K562 (cell line): ENCODE data around the gene CHCHD10. TPM values are rescaled to one million over a fixed set of nuclear protein-coding genes. Genes with fewer than 3 reads are reported as not detected.

Experiments used
- ATAC-seq: fragments of 200-7000 bp; cut with Tn5 transposase; 3 replicates; pipeline ENCODE4 v1.9.1; 2020; ENCODE audit warnings: moderate library complexity
- BruUV-seq: library from RNA; stranded (reverse); fragments of 400-500 nt; replicated peaks from 2 replicates; lab custom pipeline; 2021; lab: Mats Ljungman, UMichigan
- CTCF ChIA-PET: fragments of 300-600 bp; formaldehyde crosslinking; extraction: SDS; loops from one replicate; lab custom pipeline; 2021; ENCODE audit warnings: low intra/inter-chr PET ratio; lab: Yijun Ruan, JAX
- POLR2A ChIA-PET: fragments of 300-600, 350-650 bp; sonication (Branson Sonifier 250); formaldehyde crosslinking; extraction: SDS; loops from one replicate; lab custom pipeline; 2021; ENCODE audit warnings: antibody characterized with exemption, inconsistent platforms; lab: Yijun Ruan, JAX
- DNase-seq, 4 experiments: peaks; one replicate each; pipeline versions ENCODE4 v3.0.0 to v3.0.0-alpha.2; 2011 to 2018; ENCODE audit warnings: low spot score in 3 of 4, mixed read lengths in 3 of 4; ENCODE audit errors: extremely low read depth in 1 of 4
- FAIRE-seq: peaks from 2 replicates; lab custom pipeline; 2011; peaks lifted over from hg19 to GRCh38; lab: Jason Lieb, UNC
- H2AFZ ChIP-seq: 2 replicates; pipeline ENCODE4 v1.6.0; 2011; ENCODE audit warnings: low read depth, low read length, control low read depth, inconsistent platforms
- H3K27ac ChIP-seq: fragments of 200-600 bp; 3 replicates; pipeline ENCODE4 v1.8.0; 2011; ENCODE audit warnings: low read depth, mild to moderate bottlenecking, control low read depth, inconsistent platforms, low read length, moderate library complexity, mixed read lengths; ENCODE audit errors: extremely low read depth
- H3K27me3 ChIP-seq, 2 experiments: fragments of 300-600 bp in 1 of 2; 2 replicates in 1 of 2; 3 replicates in 1 of 2; pipeline versions ENCODE4 v1.6.0 to v1.8.0; 2011; ENCODE audit warnings: inconsistent platforms in 2 of 2, low read length in 2 of 2, mild to moderate bottlenecking in 1 of 2, mixed read lengths in 1 of 2, moderate library complexity in 1 of 2; ENCODE audit not compliant: control insufficient read depth in 2 of 2, insufficient read depth in 2 of 2
- H3K36me3 ChIP-seq: fragments of 300-600 bp; 3 replicates; pipeline ENCODE4 v1.8.0; 2011; ENCODE audit warnings: mild to moderate bottlenecking, low read length, inconsistent platforms; ENCODE audit not compliant: control insufficient read depth, insufficient read depth
- H3K4me1 ChIP-seq, 2 experiments: fragments of 200-600 bp in 1 of 2; replicated peaks in 1 of 2; 2 replicates in 1 of 2; 3 replicates in 1 of 2; pipeline versions ENCODE4 v1.5.1 to v1.8.0; 2011; ENCODE audit warnings: inconsistent platforms in 2 of 2, low read length in 2 of 2, mild to moderate bottlenecking in 1 of 2, mixed read lengths in 1 of 2, moderate library complexity in 1 of 2; ENCODE audit not compliant: control insufficient read depth in 2 of 2, insufficient read depth in 2 of 2
- H3K4me2 ChIP-seq: 2 replicates; pipeline ENCODE4 v1.6.1; 2011; ENCODE audit warnings: low read length, control low read depth, inconsistent platforms, mixed read lengths; ENCODE audit not compliant: insufficient read depth
- H3K4me3 ChIP-seq: fragments of 200-600 bp; sonication (generic), shearing (Covaris generic); 2 replicates; pipeline ENCODE4 v1.5.1; 2016; ENCODE audit warnings: control low read depth, inconsistent platforms
- H3K79me2 ChIP-seq: fragments of 200-600 bp; 3 replicates; pipeline ENCODE4 v1.8.0; 2011; ENCODE audit warnings: low read length, inconsistent platforms; ENCODE audit not compliant: control insufficient read depth, insufficient read depth
- H3K9ac ChIP-seq, 2 experiments: 2 replicates each; pipeline versions ENCODE4 v1.6.0 to v1.6.1; 2011; ENCODE audit warnings: low read depth in 2 of 2, low read length in 2 of 2, control low read depth in 1 of 2, inconsistent platforms in 1 of 2, mild to moderate bottlenecking in 1 of 2, mixed read lengths in 1 of 2; ENCODE audit not compliant: insufficient read depth in 1 of 2
- H3K9me1 ChIP-seq: one replicate; pipeline ENCODE4 v1.6.0; 2011; ENCODE audit warnings: inconsistent platforms, mild to moderate bottlenecking, low read length, moderate library complexity; ENCODE audit not compliant: control insufficient read depth, insufficient read depth
- H3K9me3 ChIP-seq: replicated peaks from 2 replicates; pipeline ENCODE4 v1.5.1; 2011; ENCODE audit warnings: low read depth, low read length, inconsistent platforms; ENCODE audit not compliant: control insufficient read depth, insufficient read depth
- H4K20me1 ChIP-seq: replicated peaks from 2 replicates; pipeline ENCODE4 v1.6.1; 2011; ENCODE audit warnings: low read length, inconsistent platforms, mixed read lengths; ENCODE audit not compliant: control insufficient read depth, insufficient read depth
- NFIC ChIP-seq: fragments of 450-650 bp; IDR thresholded peaks from 2 replicates; pipeline ENCODE4 v1.6.1; 2017; ENCODE audit warnings: mild to moderate bottlenecking, inconsistent platforms
- WGBS: fragments of 100-300 bp; shearing (Covaris generic); methylation state at CpG from one replicate; pipeline ENCODE4 v1.1.6; 2016; ENCODE audit warnings: low coverage, mixed read lengths; ENCODE audit not compliant: insufficient coverage; ENCODE audit errors: missing lambda C conversion rate; 5-methylcytosine and 5-hydroxymethylcytosine counted together
- in situ Hi-C: fragments of 300-500 bp; cut with MboI; formaldehyde crosslinking; loops from 4 replicates; pipeline ENCODE4 v1.15.0; 2018; ENCODE audit warnings: inconsistent platforms, mixed read lengths
- intact Hi-C: fragments of 100-400 bp; cut with micrococcal nuclease; formaldehyde crosslinking; loops from 2 replicates; pipeline ENCODE4 v1.14.2; 2022
- polyA plus RNA-seq, 8 experiments: library from polyadenylated mRNA; depleted of rRNA in 4 of 8; stranded (reverse) in 5 of 8; unstranded in 3 of 8; fragments of >200 nt; fragmentation: Nextera tagmentation in 2 of 8; fragmentation: Illumina TruSeq in 1 of 8; extraction: Ambion mirVana in 2 of 8; extraction: Trizol in 1 of 8; gene quantifications; 2 replicates each; pipeline versions ENCODE4 v1.2.1 to v1.2.3, GENCODE V29; 2011 to 2014; ENCODE audit warnings: inconsistent platforms in 1 of 8, missing spikeins in 1 of 8
- total RNA-seq, 7 experiments: library from RNA; depleted of rRNA in 6 of 7; stranded (reverse); fragments of >200 nt in 6 of 7; fragmentation: Illumina TruSeq in 2 of 7; extraction: Trizol in 2 of 7; gene quantifications; 2 replicates each; pipeline versions ENCODE4 v1.2.1 to v1.2.3, GENCODE V29; 2011 to 2021; ENCODE audit warnings: low replicate concordance in 1 of 7
- TF ChIP-seq, protein P1 (sequence below): fragments of 200-800 bp; sonication (Bioruptor generic); IDR thresholded peaks from 2 replicates; pipeline ENCODE4 v1.6.1; 2016; ENCODE audit warnings: missing genetic modification characterization, missing compliant biosample characterization

CHCHD10 gene
- total and polyA plus RNA-seq, 9 of the 15 experiments (the other 6 are each of a cell fraction or from before 2014, with no cell fraction given): 15.2 to 292 (median 102) TPM

DNA sequence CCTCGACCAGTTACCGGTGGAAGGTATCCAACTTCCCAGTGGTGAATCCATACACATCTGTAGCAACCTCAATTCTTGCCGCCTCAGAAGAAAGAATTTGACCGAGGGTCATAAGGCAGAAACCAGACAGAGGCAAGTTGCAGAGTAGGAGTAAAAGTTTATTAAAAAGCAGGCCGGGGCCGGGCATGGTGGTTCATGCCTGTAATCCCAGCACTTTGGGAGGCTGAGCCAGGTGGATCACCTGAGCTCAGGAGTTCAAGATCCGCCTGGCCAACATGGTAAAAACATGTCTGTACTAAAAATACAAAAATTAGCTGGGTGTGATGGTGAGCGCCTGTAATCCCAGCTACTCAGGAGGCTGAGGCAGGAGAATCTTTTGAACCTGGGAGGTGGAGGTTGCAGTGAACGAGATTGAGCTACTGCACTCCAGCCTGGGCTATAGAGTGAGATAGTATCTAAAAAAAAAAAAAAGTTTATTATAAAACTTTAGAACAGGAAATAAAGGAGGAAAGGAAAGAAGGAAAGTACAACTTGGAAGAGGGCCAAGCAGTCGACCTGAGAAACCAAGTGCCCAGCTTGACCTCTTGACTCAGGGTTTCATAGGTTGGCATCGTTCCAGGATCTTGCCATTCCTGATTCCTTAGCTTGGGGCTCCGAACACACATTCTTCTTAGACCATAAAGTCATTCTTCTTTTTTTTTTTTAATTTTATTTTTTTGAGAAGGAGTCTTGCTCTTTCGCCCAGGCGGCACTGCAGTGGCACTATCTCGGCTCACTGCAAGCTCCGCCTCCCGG lies 49.2 kb downstream of the CHCHD10 start:
- WGBS: 76% methylated on average over 9 of the region's 17 CpGs
- CTCF ChIA-PET: no interaction called here

More for the DNA sequence above, 49.2 kb downstream of the CHCHD10 start:
- DNase-seq (no peak), ATAC-seq (no peak), FAIRE-seq (no peak)
- Histone ChIP-seq H3K4me3 (no peak overlapping the region), H3K4me2 (no peak overlapping the region), H3K4me1 (peaks cover 6 to 25% of the 10 kb centered on the region in 2 experiments; a peak in 4 of 5 replicates), H4K20me1 (no peaks in the 10 kb centered on the region), H3K27me3 (no peaks in the 10 kb centered on the region)
- POLR2A ChIA-PET: no interaction called here
- intact Hi-C loops: no loop called here
- peak; percentile 74 for TF ChIP-seq NFIC
- TF ChIP-seq, protein P1, sequence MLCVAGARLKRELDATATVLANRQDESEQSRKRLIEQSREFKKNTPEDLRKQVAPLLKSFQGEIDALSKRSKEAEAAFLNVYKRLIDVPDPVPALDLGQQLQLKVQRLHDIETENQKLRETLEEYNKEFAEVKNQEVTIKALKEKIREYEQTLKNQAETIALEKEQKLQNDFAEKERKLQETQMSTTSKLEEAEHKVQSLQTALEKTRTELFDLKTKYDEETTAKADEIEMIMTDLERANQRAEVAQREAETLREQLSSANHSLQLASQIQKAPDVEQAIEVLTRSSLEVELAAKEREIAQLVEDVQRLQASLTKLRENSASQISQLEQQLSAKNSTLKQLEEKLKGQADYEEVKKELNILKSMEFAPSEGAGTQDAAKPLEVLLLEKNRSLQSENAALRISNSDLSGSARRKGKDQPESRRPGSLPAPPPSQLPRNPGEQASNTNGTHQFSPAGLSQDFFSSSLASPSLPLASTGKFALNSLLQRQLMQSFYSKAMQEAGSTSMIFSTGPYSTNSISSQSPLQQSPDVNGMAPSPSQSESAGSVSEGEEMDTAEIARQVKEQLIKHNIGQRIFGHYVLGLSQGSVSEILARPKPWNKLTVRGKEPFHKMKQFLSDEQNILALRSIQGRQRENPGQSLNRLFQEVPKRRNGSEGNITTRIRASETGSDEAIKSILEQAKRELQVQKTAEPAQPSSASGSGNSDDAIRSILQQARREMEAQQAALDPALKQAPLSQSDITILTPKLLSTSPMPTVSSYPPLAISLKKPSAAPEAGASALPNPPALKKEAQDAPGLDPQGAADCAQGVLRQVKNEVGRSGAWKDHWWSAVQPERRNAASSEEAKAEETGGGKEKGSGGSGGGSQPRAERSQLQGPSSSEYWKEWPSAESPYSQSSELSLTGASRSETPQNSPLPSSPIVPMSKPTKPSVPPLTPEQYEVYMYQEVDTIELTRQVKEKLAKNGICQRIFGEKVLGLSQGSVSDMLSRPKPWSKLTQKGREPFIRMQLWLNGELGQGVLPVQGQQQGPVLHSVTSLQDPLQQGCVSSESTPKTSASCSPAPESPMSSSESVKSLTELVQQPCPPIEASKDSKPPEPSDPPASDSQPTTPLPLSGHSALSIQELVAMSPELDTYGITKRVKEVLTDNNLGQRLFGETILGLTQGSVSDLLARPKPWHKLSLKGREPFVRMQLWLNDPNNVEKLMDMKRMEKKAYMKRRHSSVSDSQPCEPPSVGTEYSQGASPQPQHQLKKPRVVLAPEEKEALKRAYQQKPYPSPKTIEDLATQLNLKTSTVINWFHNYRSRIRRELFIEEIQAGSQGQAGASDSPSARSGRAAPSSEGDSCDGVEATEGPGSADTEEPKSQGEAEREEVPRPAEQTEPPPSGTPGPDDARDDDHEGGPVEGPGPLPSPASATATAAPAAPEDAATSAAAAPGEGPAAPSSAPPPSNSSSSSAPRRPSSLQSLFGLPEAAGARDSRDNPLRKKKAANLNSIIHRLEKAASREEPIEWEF: no peak
- TF ChIP-seq, all 486 proteins: peak for 1
- Histone ChIP-seq H3K9me1 (no peaks in the 10 kb centered on the region), H3K36me3 (peaks cover 18% of the 10 kb centered on the region; the same call in 1 of the 3 replicates), H3K79me2 (peaks cover 19% of the 10 kb centered on the region), H3K9ac (no peak overlapping the region), H2AFZ (peak overlapping the region; percentile 32; the same call in 1 of the 2 replicates), H3K9me3 (no peaks in the 10 kb centered on the region), H3K27ac (no peak overlapping the region)
- BruUV-seq: no TSS peak
- in situ Hi-C loops: no loop called here
